ENCODE measurements around the gene BIN1. TPM values are rescaled to one million over a fixed set of nuclear protein-coding genes. Genes with fewer than 3 reads are reported as not detected.

BIN1 gene
- total RNA-seq, 2 donors from 2014 or later: 24.4 to 43.5 TPM

GRCh38 chr2:127040169-127040568, 66.8 kb downstream of the BIN1 start:
- Histone ChIP-seq H3K36me3 (replicated peaks in 1 of 2; ENCODE audit: insufficient read depth in 1 of 2, low read depth in 2 of 2) (no peaks in the 10 kb centered on the region), H3K9me3 (no peaks in the 10 kb centered on the region), H3K4me3 (no peak overlapping the region), H3K4me1 (no peaks in the 10 kb centered on the region), H3K27me3 (no peaks in the 10 kb centered on the region), H3K27ac (no peak overlapping the region)
- DNase-seq (no peak), ATAC-seq (no peak)
- intact Hi-C loops (cut with DNase I): no loop called here
- no peak for TF ChIP-seq CTCF (IDR thresholded peaks at IDR 0.05)
- TF ChIP-seq POLR2A (IDR thresholded peaks at IDR 0.05): no peak
- 86 to 92% methylated on average over 2 of the region's 2 CpGs for WGBS, 2 donors

GRCh38 chr2:127039387-127040031, 67.4 kb downstream of the BIN1 start:
- Histone ChIP-seq H3K4me1 (no peaks in the 10 kb centered on the region), H3K36me3 (replicated peaks in 1 of 2; ENCODE audit: insufficient read depth in 1 of 2, low read depth in 2 of 2) (no peaks in the 10 kb centered on the region), H3K4me3 (no peak overlapping the region), H3K27ac (no peak overlapping the region), H3K9me3 (no peaks in the 10 kb centered on the region), H3K27me3 (no peaks in the 10 kb centered on the region)
- no peak for TF ChIP-seq CTCF (IDR thresholded peaks at IDR 0.05)
- TF ChIP-seq POLR2A (IDR thresholded peaks at IDR 0.05): no peak
- ATAC-seq: no peak
- intact Hi-C loops (cut with DNase I): no loop called here
- 90 to 91% methylated on average over 14 of the region's 14 CpGs for WGBS, 2 donors
- no peak for DNase-seq

- intact Hi-C loops (cut with DNase I): no loop called here
- DNase-seq (no peak), ATAC-seq (no peak)
- Histone ChIP-seq H3K9me3 (no peaks in the 10 kb centered on the region), H3K4me3 (no peak overlapping the region), H3K27me3 (no peaks in the 10 kb centered on the region), H3K4me1 (no peaks in the 10 kb centered on the region), H3K27ac (no peak overlapping the region), H3K36me3 (replicated peaks in 1 of 2; ENCODE audit: insufficient read depth in 1 of 2, low read depth in 2 of 2) (no peaks in the 10 kb centered on the region)
- TF ChIP-seq CTCF (IDR thresholded peaks at IDR 0.05): no peak
- TF ChIP-seq POLR2A (IDR thresholded peaks at IDR 0.05): no peak
Measured at GRCh38 chr2:127037476-127037875, 69.5 kb downstream of the BIN1 start.

GRCh38 chr2:127034883-127035611, 71.9 kb downstream of the BIN1 start:
- DNase-seq: no peak
- H3K27me3 ChIP-seq: no peaks in the 10 kb centered on the region
- H3K27ac ChIP-seq: no peak overlapping the region
- intact Hi-C loops (cut with DNase I): no loop called here
- ATAC-seq: no peak
- H3K9me3 ChIP-seq: no peaks in the 10 kb centered on the region
- H3K36me3 ChIP-seq (replicated peaks in 1 of 2; ENCODE audit: insufficient read depth in 1 of 2, low read depth in 2 of 2): no peaks in the 10 kb centered on the region
- H3K4me3 ChIP-seq: no peak overlapping the region
- no peaks in the 10 kb centered on the region for H3K4me1 ChIP-seq
- 80 to 85% methylated on average over 11 of the region's 11 CpGs for WGBS, 2 donors
- TF ChIP-seq CTCF (IDR thresholded peaks at IDR 0.05): no peak
- no peak for TF ChIP-seq POLR2A (IDR thresholded peaks at IDR 0.05)

- Histone ChIP-seq H3K4me1 (no peaks in the 10 kb centered on the region), H3K4me3 (no peak overlapping the region), H3K9me3 (no peaks in the 10 kb centered on the region), H3K27me3 (no peaks in the 10 kb centered on the region), H3K27ac (no peak overlapping the region), H3K36me3 (replicated peaks in 1 of 2; ENCODE audit: insufficient read depth in 1 of 2, low read depth in 2 of 2) (no peaks in the 10 kb centered on the region)
- TF ChIP-seq CTCF (IDR thresholded peaks at IDR 0.05) (no peak), POLR2A (IDR thresholded peaks at IDR 0.05) (no peak)
- DNase-seq: no peak
- ATAC-seq: no peak
- 75 to 78% methylated on average over 6 of the region's 6 CpGs for WGBS, 2 donors
- intact Hi-C loops (cut with DNase I): no loop called here
Measured at GRCh38 chr2:127034051-127034450, 72.9 kb downstream of the BIN1 start.
